Neural cell (in vitro differentiated cells): Measurements from ENCODE around the gene ZNF527. TPM values are rescaled to one million over a fixed set of nuclear protein-coding genes. Genes with fewer than 3 reads are reported as not detected.

ENCODE experiments used
- H2AFZ ChIP-seq: fragments of 200-600, 300-800 bp; sonication (generic), shearing (Covaris generic); 2 replicates; pipeline ENCODE4 v1.6.0; 2014; ENCODE audit warnings: low read depth, mild to moderate bottlenecking, antibody characterized with exemption, low read length, moderate library complexity
- H3F3A ChIP-seq: fragments of 200-600 bp; shearing (Covaris generic); 2 replicates; pipeline ENCODE4 v1.6.1; 2016; ENCODE audit warnings: mild to moderate bottlenecking, moderate library complexity, mixed read lengths, antibody characterized with exemption, low read length; ENCODE audit not compliant: insufficient read depth, poor library complexity, severe bottlenecking
- H3K27ac ChIP-seq: fragments of 200-600, 300-800 bp; sonication (generic), shearing (Covaris generic); 2 replicates; pipeline ENCODE4 v1.5.1; 2014; ENCODE audit warnings: mild to moderate bottlenecking, low read length, moderate library complexity
- H3K27me3 ChIP-seq: fragments of 300-800, 200-600 bp; sonication (generic), shearing (Covaris generic); 2 replicates; pipeline ENCODE4 v1.6.0; 2014; ENCODE audit warnings: mild to moderate bottlenecking, low read depth, low read length, moderate library complexity; ENCODE audit not compliant: insufficient read depth
- H3K36me3 ChIP-seq: fragments of 300-800, 200-600 bp; sonication (generic), shearing (Covaris generic); 2 replicates; pipeline ENCODE4 v1.5.1; 2014; ENCODE audit warnings: mild to moderate bottlenecking, antibody characterized with exemption, low read length, moderate library complexity; ENCODE audit not compliant: insufficient read depth
- H3K4me2 ChIP-seq: fragments of 300-800, 200-600 bp; sonication (generic), shearing (Covaris generic); 2 replicates; pipeline ENCODE4 v1.6.0; 2014; ENCODE audit warnings: mild to moderate bottlenecking, low read length
- H3K4me3 ChIP-seq: fragments of 300-800, 200-600 bp; sonication (generic), shearing (Covaris generic); 2 replicates; pipeline ENCODE4 v1.5.1; 2014; ENCODE audit warnings: mild to moderate bottlenecking, low read length, moderate library complexity
- H3K79me2 ChIP-seq: fragments of 200-600 bp; shearing (Covaris generic); replicated peaks from 2 replicates; pipeline ENCODE4 v1.6.0; 2014; ENCODE audit warnings: mild to moderate bottlenecking, low read length, moderate library complexity; ENCODE audit not compliant: insufficient read depth
- H3K9ac ChIP-seq: fragments of 300-800, 200-600 bp; sonication (generic), shearing (Covaris generic); 2 replicates; pipeline ENCODE4 v1.6.1; 2016; ENCODE audit warnings: mild to moderate bottlenecking, low read length, mixed read lengths
- H3K9me2 ChIP-seq: fragments of 200-600 bp; shearing (Covaris generic); 2 replicates; pipeline ENCODE4 v1.6.1; 2016; ENCODE audit warnings: mild to moderate bottlenecking, low read length, mixed read lengths; ENCODE audit not compliant: insufficient read depth
- H3K9me3 ChIP-seq: fragments of 200-600, 300-800 bp; sonication (generic), shearing (Covaris generic); 2 replicates; pipeline ENCODE4 v1.6.1; 2016; ENCODE audit warnings: mild to moderate bottlenecking, mixed run types, low read length, moderate library complexity, mixed read lengths
- H4K20me1 ChIP-seq: fragments of 200-600 bp; shearing (Covaris generic); 2 replicates; pipeline ENCODE4 v1.6.1; 2016; ENCODE audit warnings: mild to moderate bottlenecking, mixed run types; ENCODE audit not compliant: insufficient read depth
- CTCF ChIP-seq: fragments of 450-650 bp; IDR thresholded peaks from 2 replicates; pipeline ENCODE4 v1.5.1; 2014; ENCODE audit warnings: antibody characterized with exemption, mild to moderate bottlenecking, moderate library complexity; ENCODE audit not compliant: poor library complexity, severe bottlenecking
- EP300 ChIP-seq: fragments of 450-650 bp; conservative IDR thresholded peaks from 2 replicates; pipeline ENCODE4 v1.6.1; 2014; ENCODE audit warnings: antibody characterized with exemption, mild to moderate bottlenecking, moderate library complexity; ENCODE audit not compliant: poor library complexity, severe bottlenecking
- EZH2 ChIP-seq: fragments of 200-600, 300-800 bp; shearing (Covaris generic), sonication (generic); IDR thresholded peaks from 2 replicates; pipeline ENCODE4 v1.6.1; 2014; ENCODE audit warnings: antibody characterized with exemption, low read length, borderline replicate concordance, mild to moderate bottlenecking; ENCODE audit not compliant: insufficient read depth, poor library complexity, severe bottlenecking
- MXI1 ChIP-seq: fragments of 450-650 bp; conservative IDR thresholded peaks from 2 replicates; pipeline ENCODE4 v1.6.1; 2014; ENCODE audit warnings: antibody characterized with exemption, mild to moderate bottlenecking; ENCODE audit not compliant: poor library complexity, severe bottlenecking
- POLR2AphosphoS5 ChIP-seq: IDR thresholded peaks from 2 replicates; pipeline ENCODE4 v1.6.1; 2012
- RAD21 ChIP-seq: fragments of 450-650 bp; conservative IDR thresholded peaks from 2 replicates; pipeline ENCODE4 v1.6.1; 2014; ENCODE audit warnings: antibody characterized with exemption, mild to moderate bottlenecking, moderate library complexity
- SMC3 ChIP-seq: fragments of 450-650 bp; conservative IDR thresholded peaks from 2 replicates; pipeline ENCODE4 v1.6.1; 2014; ENCODE audit warnings: antibody characterized with exemption, mild to moderate bottlenecking, moderate library complexity; ENCODE audit not compliant: poor library complexity
- TAF1 ChIP-seq: IDR thresholded peaks from 2 replicates; pipeline ENCODE4 v1.6.1; 2012; ENCODE audit warnings: low read depth
- polyA plus RNA-seq: library from polyadenylated mRNA; depleted of rRNA; stranded (reverse); fragments of >200 nt; gene quantifications from 2 replicates; pipeline ENCODE4 v1.2.3, GENCODE V29; 2014
- TF ChIP-seq, protein P1 (sequence below): IDR thresholded peaks from 2 replicates; pipeline ENCODE4 v1.6.1; 2012; ENCODE audit warnings: borderline replicate concordance

Gene ZNF527
- polyA plus RNA-seq, 1 donor from 2014 or later = 13.6 TPM

DNA sequence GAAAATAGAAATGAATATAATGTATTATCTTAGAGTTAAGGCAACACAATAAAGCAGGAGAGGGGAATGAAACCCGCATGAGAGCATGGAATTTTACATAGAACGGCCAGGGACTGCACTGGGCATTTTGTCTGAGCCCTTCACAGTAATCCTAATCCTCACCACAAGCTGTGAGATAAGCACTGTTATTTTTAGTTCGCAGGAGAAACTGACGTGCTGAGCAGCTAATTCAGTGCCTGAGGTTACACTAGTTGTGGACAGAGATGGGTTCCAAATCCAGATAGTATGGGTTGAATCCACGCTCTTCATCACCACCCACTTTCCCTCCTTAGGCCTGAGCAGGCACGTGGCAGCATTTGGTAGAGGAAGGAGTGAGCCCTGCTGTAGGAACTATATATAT is 24.8 kb upstream of the ZNF527 start:
- Histone ChIP-seq H3K9ac (no peak overlapping the region), H3K9me2 (no peaks in the 10 kb centered on the region), H3F3A (no peaks in the 10 kb centered on the region), H3K4me2 (no peak overlapping the region), H3K9me3 (peaks cover 2% of the 10 kb centered on the region), H2AFZ (no peak overlapping the region), H4K20me1 (no peaks in the 10 kb centered on the region), H3K36me3 (no peaks in the 10 kb centered on the region), H3K27me3 (no peaks in the 10 kb centered on the region), H3K4me3 (no peak overlapping the region), H3K79me2 (no peaks in the 10 kb centered on the region), H3K27ac (no peak overlapping the region)
- no peak for TF ChIP-seq TAF1
- TF ChIP-seq EP300 = no peak
- TF ChIP-seq MXI1 = no peak
- no peak for TF ChIP-seq POLR2AphosphoS5
- TF ChIP-seq EZH2 = no peak
- TF ChIP-seq SMC3 = no peak
- no peak for TF ChIP-seq RAD21
- TF ChIP-seq, protein P1, sequence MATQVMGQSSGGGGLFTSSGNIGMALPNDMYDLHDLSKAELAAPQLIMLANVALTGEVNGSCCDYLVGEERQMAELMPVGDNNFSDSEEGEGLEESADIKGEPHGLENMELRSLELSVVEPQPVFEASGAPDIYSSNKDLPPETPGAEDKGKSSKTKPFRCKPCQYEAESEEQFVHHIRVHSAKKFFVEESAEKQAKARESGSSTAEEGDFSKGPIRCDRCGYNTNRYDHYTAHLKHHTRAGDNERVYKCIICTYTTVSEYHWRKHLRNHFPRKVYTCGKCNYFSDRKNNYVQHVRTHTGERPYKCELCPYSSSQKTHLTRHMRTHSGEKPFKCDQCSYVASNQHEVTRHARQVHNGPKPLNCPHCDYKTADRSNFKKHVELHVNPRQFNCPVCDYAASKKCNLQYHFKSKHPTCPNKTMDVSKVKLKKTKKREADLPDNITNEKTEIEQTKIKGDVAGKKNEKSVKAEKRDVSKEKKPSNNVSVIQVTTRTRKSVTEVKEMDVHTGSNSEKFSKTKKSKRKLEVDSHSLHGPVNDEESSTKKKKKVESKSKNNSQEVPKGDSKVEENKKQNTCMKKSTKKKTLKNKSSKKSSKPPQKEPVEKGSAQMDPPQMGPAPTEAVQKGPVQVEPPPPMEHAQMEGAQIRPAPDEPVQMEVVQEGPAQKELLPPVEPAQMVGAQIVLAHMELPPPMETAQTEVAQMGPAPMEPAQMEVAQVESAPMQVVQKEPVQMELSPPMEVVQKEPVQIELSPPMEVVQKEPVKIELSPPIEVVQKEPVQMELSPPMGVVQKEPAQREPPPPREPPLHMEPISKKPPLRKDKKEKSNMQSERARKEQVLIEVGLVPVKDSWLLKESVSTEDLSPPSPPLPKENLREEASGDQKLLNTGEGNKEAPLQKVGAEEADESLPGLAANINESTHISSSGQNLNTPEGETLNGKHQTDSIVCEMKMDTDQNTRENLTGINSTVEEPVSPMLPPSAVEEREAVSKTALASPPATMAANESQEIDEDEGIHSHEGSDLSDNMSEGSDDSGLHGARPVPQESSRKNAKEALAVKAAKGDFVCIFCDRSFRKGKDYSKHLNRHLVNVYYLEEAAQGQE = no peak
- TF ChIP-seq CTCF = no peak

DNA sequence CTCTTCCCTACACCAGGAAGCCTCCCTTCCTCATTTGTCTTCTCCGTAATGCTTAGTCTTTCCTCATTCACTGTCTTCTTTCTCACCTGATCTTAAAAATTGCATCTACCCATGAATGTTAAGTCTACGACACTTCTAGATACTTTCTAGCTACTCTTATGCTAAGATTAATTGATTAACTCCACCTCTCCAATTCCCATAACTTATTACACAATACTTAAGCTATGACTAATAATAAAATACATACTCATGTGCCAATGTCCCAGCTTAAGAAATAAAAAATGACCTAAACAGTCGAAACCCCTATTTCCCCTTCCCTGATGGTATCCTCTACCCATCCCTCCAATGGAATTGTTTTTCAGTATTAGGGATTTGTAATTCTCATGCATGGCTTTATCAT is 22.8 kb upstream of the ZNF527 start:
- H3F3A ChIP-seq = no peaks in the 10 kb centered on the region
- TF ChIP-seq EZH2 = no peak
- no peak for TF ChIP-seq SMC3
- TF ChIP-seq RAD21 = no peak
- no peak for TF ChIP-seq EP300
- no peak for TF ChIP-seq CTCF
- no peak for TF ChIP-seq MXI1
- TF ChIP-seq POLR2AphosphoS5 = no peak
- TF ChIP-seq, protein P1 = no peak
- no peaks in the 10 kb centered on the region for H3K27me3 ChIP-seq
- no peak overlapping the region for H3K27ac ChIP-seq
- no peaks in the 10 kb centered on the region for H3K9me2 ChIP-seq
- no peaks in the 10 kb centered on the region for H4K20me1 ChIP-seq
- no peaks in the 10 kb centered on the region for H3K36me3 ChIP-seq
- no peak overlapping the region for H3K9ac ChIP-seq
- H2AFZ ChIP-seq = no peak overlapping the region
- no peak overlapping the region for H3K4me3 ChIP-seq
- H3K79me2 ChIP-seq = no peaks in the 10 kb centered on the region
- H3K4me2 ChIP-seq = no peak overlapping the region
- H3K9me3 ChIP-seq = no peaks in the 10 kb centered on the region
